ENCODE measurements around the gene EPM2A.

- TF ChIP-seq, protein P1, sequence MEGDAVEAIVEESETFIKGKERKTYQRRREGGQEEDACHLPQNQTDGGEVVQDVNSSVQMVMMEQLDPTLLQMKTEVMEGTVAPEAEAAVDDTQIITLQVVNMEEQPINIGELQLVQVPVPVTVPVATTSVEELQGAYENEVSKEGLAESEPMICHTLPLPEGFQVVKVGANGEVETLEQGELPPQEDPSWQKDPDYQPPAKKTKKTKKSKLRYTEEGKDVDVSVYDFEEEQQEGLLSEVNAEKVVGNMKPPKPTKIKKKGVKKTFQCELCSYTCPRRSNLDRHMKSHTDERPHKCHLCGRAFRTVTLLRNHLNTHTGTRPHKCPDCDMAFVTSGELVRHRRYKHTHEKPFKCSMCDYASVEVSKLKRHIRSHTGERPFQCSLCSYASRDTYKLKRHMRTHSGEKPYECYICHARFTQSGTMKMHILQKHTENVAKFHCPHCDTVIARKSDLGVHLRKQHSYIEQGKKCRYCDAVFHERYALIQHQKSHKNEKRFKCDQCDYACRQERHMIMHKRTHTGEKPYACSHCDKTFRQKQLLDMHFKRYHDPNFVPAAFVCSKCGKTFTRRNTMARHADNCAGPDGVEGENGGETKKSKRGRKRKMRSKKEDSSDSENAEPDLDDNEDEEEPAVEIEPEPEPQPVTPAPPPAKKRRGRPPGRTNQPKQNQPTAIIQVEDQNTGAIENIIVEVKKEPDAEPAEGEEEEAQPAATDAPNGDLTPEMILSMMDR (IDR thresholded peaks at IDR 0.05; ENCODE audit: insufficient read depth, low read length, poor library complexity, severe bottlenecking) = no peak
- TF ChIP-seq EZH2phosphoT487 (conservative IDR thresholded peaks at IDR 0.05; ENCODE audit: low read length) = no peak
Measured at GRCh38 chr6:145733810-145734209, 1.5 kb downstream of the EPM2A start.
